Non-pigmented ciliary epithelial cell (primary cell): ENCODE results near the gene CCDC78.
A peak's percentile ranks its signal among the peaks of the same experiment; 100 is the strongest.
"Not testable (repeated sequence)": the region's sequence is repeated elsewhere in the genome, so short reads cannot be mapped to it uniquely, and the experiment has no call there.

Experiments
- DNase-seq: peaks from one replicate; pipeline ENCODE4 v3.0.0-alpha.2; 2010; ENCODE audit warnings: low read depth

CCDC78 gene

DNA sequence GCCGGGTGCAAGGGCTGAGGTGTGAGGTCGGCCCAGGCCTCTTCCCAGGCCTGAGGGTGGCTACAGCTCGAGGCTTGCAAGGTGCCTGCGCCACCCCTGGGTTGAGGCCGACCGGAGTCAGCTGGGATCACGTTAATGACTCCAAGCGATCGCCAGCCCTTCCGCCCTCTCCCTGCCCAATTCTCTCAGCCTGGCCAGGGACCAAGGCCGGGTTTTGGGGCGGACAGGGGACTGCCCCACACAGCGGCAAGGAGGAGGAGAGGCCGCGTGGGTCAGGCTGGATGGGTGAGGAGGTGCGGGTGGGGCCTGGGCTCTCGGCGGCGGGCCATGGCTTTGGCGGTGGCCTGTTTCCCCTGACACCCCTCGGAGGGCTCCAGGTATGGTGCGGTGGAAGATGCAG is 32.9 kb downstream of the CCDC78 start:
- DNase-seq, result no peak

DNA sequence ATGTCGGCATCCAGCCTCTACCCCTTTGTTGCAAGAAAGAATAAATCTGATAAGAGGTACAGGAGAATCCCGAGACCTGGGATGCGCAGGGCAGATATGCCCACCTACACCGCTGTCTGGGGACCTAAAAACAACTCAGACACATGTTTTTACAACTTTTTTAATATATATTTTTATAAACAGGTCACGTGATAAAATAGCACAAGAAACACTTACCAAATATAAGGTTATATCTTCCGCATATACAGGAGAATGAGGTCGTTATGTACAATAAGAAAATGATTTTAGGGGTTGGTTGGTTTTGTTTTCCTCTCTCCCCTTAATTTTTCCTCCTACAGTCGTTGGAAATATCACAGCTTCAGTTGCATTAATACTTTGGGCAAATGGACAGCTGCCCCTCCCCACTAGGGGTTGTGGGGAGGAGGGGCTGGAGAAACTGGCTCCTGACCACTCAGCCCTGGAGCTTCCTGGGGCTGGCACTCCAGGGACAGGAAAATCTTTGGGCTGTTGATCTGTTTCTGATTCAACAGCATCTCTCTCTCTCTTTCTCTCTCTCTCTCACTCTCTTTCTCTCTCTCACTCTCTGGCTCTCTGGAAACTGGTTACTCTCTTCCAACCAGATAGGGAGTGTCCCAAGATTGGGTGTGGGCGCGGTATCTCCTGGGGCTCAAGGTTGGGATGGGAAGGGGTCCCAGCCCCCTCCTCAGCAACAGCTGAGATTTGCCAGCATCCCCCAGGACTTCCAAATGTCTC is 33.7 kb downstream of the CCDC78 start:
- no peak for DNase-seq

DNA sequence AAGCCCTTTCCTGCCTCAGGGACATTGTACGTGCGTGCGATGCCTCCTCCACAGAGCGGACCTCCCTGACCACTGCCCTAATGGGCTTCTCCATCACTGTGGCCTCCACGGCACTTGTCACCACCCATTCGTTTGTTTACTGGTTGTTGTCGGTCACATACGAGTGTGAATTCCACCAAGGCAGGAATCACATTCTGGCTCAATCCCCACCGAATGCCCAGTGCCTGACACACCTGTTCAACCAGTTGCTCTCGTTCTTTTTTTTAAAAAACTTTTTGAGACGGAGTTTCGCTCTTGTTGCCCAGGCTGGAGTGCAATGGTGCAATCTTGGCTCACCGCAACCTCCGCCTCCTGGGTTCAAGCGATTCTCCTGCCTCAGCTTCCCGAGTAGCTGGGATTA is 35.0 kb downstream of the CCDC78 start:
- not testable (repeated sequence) for DNase-seq

DNA sequence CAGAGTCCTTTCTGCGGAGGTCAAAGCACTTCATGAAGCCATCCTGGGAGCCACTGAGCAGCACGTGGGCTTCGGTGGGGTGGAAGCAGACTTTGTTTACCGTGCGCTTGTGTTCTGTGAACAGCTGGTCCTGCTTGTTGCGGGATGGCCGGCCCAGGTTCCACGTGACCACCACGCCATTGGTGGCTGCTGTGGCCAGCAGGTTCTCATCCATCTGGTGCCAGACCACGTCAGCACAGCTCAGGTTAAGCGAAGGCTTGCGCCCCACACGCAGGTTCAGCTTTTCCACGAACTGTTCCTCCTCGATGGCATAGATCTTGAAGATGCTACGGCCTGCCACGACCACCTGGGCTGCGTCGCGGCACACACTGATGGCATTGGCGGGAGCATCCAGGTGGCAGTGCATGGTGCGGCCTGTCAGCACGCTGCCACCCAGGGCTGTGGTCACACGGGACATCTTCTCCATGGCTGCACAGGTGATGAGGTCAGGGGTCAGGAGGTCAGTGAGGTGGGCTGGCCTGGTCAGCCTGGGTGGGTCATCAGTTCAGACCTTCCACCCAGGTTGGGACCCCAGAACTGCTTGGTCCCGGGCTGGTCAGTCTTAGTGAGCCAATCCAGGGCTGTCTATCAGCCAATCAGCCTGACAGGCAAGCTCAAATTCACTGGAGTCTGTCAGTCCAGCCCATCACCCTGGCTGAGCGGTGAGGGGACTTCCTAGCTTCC is 36.9 kb downstream of the CCDC78 start:
- no peak for DNase-seq

DNA sequence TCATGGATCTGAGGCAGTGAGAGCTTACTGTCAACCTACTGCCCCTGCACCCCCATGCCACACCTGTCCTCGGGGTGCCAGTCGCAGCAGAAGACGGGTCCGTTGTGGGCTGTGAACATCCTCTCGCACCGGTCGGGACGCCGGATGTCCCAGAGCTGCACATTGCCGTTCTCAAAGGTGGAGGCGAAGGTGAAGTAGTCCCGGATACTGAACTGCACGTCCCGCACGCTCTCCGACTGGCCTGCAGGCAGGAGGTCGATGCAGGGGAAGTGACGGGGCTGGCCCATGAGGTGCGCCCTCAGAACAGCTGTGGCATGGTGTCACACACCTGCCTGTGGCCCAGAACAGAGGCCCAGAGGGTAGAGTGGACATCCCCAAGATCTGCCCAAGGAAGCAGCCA is 38.7 kb downstream of the CCDC78 start:
- no peak for DNase-seq

DNA sequence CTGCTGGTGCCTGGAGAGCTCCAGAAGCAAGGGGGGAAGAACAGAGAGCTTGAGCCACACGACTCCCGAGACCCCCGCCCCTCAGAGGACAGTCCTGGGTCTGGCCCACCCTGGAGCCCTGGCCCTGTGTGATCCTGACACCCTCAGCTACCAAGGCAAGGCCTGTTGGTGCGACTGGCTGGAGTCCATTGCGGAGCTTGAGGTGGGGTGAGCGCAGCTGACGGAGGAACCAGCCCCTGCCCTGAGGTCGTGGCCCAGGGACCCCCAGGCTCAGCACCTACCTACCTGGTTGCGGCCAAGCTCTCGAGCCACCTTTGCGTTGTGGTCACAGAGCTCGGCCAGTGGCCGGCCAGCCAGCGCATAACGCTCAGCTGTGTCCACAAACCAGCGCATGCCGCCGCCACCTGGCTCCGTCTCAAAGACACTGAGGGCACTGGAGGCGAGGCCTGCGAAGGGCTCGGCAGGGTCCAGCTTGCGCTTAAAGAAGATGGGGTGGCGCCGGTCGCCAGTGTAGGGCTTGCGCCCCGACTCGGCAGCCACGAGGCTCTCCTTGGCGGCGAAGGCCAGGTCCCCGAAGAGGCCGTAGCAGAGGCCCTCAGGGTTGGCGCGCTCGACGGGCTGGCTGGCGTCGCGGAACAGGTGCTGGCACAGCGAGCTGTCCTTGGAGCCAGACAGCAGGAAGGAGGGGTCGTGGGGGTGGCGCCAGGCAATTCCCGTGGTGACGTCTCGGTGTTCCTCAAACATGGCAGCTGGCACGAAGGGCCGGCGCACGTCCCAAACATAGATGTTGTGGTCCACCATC is 39.6 kb downstream of the CCDC78 start:
- no peak for DNase-seq

DNA sequence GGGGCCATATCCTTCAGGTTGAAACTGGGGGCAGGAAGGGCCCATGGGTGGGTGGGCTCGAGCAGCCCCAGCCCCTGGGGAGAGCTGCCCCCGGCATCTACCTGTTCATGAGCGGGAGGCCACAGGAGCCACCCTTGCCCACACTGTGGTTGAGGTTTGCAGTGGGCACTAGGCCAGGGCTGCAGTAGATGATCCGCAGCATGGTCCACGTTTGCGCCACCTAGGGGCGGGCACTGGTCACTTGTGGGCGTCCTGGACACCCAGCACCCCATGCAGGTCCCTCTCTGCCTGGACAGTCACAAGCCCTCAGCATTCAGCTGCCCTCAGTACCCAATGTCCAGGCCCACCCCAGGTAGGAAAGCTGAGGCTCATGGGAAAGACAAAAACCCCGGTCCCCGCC is 40.3 kb downstream of the CCDC78 start:
- no peak for DNase-seq

DNA sequence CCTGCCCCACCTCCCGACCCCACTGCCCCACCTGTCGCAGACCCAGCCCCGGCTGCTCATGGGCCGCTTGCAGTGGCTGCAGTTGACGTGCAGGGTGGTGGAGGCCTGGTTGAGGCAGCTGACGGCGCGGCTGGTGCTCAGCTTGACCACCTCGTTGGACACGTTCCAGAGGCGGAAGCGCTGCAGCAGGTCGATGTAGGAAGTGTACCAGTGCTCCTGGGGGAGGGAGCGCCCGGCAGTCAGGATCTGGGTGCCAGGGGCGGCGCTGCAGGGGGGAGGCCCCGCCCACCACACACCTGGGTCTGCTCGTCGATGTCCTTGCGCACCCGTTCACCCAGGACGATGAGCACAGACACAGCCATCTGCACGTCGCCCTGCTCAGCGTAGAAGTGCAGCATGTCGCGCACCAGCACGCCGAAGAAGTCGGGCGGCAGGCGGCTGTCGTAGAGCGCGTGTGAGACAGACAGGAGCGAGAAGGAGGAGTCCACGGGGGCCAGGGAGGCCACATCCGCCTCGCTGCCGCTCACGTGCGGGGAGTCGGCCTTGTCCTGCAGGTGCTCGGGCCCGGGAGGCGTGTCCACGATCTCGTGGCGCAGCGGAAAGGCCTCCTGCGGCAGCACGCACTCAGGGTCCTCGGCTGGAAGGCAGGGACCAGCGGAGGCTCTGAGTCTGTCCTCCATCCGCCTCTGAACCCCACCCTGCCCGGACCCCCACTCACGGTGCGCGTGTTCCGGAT is 41.1 kb downstream of the CCDC78 start:
- DNase-seq, result no peak

DNA sequence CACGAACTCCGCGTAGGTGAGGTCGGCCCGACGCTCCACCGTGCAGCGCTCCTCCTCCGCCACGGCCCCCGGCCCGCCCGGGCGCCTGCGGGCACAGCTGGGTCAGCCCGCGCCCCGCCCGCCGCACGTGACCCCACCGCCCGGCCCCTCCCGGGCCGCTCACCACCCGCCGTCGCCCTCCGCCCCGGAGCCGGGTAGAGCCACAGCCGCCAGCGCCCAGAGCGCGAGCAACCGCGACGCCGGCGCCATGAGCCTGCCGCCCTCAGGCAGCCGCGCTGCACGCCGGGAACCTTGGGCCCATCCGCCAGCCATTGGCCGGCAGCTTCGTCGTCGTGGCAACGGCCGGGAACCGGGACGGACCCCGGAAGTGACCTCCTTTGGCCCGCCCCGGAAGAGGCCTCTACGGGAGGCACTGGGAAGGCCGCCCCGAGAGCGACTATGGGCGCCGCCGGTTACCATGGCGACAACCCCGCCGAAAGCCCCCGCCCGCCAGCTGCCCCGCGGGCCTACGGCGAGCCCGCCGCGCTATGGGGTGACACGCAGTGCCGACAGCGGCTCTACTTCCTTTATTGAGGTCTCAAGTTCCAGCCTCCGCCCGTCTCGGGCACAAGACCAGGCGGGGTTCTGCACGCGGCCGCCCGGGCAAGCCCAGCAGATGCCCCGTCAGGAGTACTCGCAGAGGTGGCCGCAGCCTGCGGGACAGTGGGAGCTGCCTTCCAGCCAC is 42.0 kb downstream of the CCDC78 start, which contains the start of gene JMJD8:
Gene JMJD8, minus strand, starts transcription at position 264 of the 724 bp plus-strand sequence. Its CDS starts 15 bp downstream, at position 249.
- peak; percentile 63 for DNase-seq

DNA sequence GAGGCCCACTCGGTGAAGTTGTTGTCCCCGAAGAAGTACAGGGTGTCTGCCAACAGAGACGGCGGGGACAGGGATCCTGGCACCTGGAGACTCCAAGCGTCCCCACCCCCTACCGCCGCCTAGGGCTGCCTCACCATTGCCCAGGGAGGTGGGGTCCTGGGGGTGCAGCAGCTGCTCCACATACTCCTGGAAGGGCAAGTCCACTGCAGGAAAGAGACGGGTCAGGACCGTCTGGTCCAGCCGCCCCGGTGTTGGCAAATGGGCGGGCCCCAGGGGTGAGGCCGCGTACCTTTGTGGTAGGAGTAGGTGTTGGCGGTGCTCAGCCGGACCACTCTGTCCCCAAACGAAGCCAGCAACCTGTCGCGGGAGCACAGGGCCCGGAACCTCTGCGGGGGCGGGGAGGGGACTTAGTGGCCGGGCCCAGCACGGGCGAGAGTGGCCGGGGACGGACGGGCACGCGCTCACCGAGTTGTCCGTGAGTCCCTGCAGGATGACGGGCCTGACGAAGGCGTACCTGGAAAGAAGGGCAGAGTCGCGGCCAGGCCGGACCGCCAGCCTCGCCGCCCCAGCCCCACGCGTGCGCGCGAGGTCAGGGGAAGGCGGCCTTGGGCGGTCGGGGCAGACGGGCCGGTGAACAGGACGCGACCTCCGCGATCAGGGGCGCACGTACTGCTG is 42.7 kb downstream of the CCDC78 start:
- DNase-seq, result no peak

DNA sequence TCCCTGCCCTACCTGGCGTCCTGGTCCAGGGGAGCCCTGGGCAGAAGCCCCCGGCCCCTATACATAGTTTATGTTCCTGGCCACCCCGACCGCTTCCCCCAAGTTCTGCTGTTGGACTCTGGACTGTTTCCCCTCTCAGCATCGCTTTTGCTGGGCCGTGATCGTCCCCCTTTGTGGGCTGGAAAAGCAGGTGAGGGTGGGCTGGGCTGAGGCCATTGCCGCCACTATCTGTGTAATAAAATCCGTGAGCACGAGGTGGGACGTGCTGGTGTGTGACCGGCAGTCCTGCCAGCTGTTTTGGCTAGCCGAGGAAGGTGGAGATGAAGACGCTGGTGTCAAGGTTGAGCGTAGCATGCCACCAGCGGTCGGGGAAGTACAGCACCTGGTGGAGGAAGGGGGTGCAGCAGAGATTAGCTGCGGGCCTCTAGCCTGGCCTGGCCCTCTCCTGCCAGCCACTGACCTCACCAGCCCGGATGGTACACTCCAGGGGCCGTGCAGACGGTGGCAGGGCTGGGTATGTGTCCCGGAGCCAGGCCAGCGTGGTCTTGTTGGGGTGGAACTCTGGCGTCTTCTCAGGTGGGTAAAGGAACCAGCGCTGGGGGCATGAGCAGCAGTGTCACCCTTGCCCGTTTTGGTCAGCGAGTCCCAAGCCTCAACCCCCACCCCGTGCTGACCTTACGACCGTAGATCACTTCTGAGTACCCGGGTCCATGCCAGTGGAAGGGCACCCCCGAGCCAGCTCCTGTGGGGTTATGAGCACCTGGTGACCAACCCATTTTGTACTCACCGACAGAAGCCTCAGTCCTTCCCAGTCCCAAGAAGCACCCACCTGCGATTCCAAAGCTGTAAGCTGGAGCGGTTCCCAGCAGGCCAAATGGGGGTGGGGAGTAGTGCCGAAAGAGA is 43.5 kb downstream of the CCDC78 start:
- no peak for DNase-seq

DNA sequence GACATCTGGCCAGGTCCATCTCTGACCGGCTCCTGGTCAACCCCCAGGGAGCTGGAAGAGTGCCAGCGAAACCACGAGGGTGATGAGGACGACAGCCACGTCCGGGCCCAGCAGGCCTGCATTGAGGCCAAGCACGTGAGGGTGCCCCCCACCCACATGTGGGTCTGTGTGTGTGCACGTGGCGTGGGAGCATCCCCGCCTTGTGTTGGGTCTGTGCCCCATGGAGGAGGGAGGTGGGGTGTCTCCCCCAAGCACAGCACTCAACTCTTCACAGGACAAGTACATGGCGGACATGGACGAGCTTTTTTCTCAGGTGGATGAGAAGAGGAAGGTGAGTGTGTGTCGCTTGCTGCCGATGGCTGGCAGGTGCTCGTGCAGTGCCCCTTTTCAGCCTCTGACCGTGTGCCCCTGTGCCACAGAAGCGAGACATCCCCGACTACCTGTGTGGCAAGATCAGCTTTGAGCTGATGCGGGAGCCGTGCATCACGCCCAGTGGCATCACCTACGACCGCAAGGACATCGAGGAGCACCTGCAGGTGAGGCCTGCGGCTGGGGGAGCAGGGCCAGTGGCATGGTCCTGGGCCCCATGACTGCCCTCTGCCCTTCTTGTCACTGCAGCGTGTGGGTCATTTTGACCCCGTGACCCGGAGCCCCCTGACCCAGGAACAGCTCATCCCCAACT is 44.4 kb downstream of the CCDC78 start:
- DNase-seq, result no peak

DNA sequence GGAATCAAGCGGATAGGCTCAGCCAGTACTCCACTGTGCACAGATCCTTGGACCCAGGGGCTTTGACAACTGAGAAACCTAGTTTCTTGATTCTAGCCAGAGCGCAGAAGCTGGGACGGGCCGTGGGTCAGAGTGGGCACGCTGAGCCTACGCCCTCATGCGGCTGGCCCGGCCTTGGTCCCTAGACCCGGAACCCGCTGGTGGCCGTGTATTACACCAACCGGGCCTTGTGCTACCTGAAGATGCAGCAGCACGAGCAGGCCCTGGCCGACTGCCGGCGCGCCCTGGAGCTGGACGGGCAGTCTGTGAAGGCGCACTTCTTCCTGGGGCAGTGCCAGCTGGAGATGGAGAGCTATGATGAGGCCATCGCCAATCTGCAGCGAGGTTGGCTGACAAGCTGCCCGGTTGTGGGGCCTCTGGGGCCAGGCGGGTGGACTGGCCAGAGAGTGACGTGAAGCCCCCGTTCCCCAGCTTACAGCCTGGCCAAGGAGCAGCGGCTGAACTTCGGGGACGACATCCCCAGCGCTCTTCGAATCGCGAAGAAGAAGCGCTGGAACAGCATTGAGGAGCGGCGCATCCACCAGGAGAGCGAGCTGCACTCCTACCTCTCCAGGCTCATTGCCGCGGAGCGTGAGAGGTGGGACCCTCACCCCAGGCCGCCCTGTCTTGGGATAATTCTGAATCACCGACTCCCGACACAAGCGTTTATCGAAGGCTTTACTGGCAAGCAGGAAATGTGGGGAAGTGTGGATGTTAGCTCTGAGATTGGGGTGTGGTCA is 45.1 kb downstream of the CCDC78 start:
- no peak for DNase-seq

DNA sequence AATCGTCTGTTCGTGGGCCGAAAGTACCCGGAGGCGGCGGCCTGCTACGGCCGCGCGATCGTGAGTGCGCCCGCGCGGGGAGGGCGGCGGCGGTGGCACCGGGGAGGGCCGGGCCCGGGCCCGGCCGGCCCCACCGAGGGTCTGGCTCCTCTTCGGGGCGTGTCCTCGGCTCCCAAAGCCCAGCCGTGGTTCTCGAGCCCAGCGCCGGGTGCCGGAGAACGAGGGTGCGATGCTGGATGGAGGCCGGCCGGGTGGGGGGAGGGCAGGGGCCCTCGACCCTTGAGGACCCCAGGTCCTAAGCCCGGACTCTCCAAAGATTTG is 45.7 kb downstream of the CCDC78 start:
- no peak for DNase-seq

DNA sequence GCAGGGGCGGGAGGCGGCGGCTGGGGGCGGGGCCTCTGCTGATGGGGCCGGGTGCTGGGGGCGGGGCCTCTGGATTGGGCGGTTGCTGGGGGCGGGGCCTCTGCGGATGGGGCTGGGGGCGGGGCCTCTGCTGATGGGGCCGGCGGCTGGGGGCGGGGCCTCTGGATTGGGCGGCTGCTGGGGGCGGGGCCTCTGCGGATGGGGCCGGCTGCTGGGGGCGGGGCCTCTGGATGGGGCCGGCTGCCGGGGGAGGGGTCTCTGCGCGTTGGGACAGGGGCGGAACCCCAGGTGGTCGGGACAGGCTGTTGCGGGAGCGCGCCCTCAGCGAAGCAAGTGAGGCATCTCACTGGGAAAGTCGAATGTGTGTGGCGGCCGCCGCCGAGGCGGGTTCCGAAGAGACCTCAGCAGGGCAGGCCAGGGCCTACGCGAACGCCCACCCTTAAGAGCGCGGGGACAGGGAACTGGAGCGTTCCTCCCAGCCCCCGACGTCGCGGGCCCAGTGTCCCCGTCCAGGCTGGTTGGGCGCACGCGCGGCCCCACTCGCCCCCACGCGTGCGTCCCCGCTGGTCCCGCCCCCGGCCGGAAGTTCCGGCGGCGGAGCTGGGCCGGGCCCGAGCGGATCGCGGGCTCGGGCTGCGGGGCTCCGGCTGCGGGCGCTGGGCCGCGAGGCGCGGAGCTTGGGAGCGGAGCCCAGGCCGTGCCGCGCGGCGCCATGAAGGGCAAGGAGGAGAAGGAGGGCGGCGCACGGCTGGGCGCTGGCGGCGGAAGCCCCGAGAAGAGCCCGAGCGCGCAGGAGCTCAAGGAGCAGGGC is 46.2 kb downstream of the CCDC78 start, which contains the start of gene STUB1:
Gene STUB1, plus strand, starts transcription at position 597 of the 811 bp plus-strand sequence. Its CDS starts 116 bp downstream, at position 713.
- peak; percentile 20 for DNase-seq

DNA sequence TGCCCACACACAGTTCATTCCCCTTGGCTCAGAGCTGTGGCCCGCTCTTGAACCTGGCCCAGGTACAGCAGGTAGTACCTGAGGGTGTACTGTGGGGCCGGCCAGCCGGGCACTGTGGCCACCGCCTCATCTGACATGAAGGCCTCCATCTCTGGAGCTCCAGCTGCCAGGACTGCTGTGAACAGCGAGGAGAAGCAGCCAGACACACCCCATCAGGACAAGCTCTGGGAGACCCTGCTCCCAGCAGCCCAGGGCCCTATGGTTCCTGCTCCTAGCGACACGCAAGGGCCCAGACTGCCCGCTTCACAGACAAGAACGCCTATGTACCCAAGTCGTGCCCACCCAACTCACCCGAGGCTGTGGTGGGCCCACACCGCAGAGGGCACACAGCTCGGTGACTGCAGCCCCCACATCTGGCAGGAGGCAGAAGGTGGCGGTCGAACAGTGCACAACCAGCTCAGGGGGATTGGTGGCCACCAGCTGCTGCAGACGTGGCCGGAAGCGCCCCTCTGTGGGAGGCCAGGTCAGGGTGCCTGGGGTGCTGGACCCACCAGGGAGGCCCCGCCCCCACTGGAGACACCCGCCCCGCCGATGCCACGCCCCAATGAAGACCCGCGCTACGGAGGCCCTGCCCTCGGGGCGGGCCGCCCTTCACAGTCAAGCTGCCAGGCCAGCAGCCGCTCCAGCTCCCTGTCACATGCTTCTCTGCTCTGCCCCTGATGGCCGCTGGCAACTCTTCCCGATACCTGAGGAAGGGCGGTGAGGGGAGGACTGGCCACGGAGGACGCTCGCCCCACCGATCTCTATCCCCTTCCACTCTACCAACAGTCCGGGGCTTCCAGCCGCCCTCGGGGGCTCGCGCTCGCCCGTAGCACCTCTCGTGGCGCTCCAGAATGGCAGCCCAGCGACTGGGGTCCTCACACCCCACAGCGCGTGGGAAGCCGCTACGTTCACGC is 47.1 kb downstream of the CCDC78 start:
- no peak for DNase-seq
